Uterus (tissue), 2 donors: ENCODE data around the gene BCR.

ENCODE experiments used
- CTCF ChIP-seq, 4 experiments: fragments of 200-600 bp in 2 of 4; fragments of 450-650 bp in 2 of 4; sonication (generic) in 2 of 4; IDR thresholded peaks; one replicate each; pipeline ENCODE4 v1.5.1; 2016 to 2019; ENCODE audit warnings: antibody characterized with exemption in 4 of 4, mild to moderate bottlenecking in 2 of 4, moderate library complexity in 1 of 4
- POLR2A ChIP-seq, 2 donors: fragments of 450-650 bp; IDR thresholded peaks; one replicate each; pipeline ENCODE4 v1.6.1; 2016; ENCODE audit warnings: antibody characterized with exemption in 2 of 2, mild to moderate bottlenecking in 1 of 2, moderate library complexity in 1 of 2

GRCh38 chr22:23223569-23224317 is 43.4 kb downstream of the BCR start:
- TF ChIP-seq CTCF (IDR thresholded peaks at IDR 0.05) (no peak), POLR2A (IDR thresholded peaks at IDR 0.05) (no peak)
